Keratinocyte (primary cell): Measurements from ENCODE around the gene ARPC3. TPM values are rescaled to one million over a fixed set of nuclear protein-coding genes. Genes with fewer than 3 reads are reported as not detected.

Source experiments
- DNase-seq: peaks from one replicate; pipeline ENCODE4 v3.0.0-alpha.2; 2011; ENCODE audit warnings: low read depth, missing footprints, low spot score
- FAIRE-seq: peaks from 2 replicates; lab custom pipeline; 2011; peaks lifted over from hg19 to GRCh38; lab: Jason Lieb, UNC
- H2AFZ ChIP-seq: 2 replicates; pipeline ENCODE4 v1.6.0; 2012; ENCODE audit warnings: low read length, control low read depth, inconsistent platforms; ENCODE audit not compliant: control insufficient read depth
- H3K27ac ChIP-seq: 2 replicates; pipeline ENCODE4 v1.5.1; 2011; ENCODE audit warnings: low read length; ENCODE audit not compliant: control insufficient read depth, insufficient read depth
- H3K27me3 ChIP-seq: 3 replicates; pipeline ENCODE4 v1.6.0; 2011; ENCODE audit warnings: low read length; ENCODE audit not compliant: control insufficient read depth, insufficient read depth; ENCODE audit errors: extremely low read depth
- H3K36me3 ChIP-seq, 2 experiments: 2 replicates in 1 of 2; 3 replicates in 1 of 2; pipeline ENCODE4 v1.5.1; 2011; ENCODE audit warnings: low read length in 2 of 2, mild to moderate bottlenecking in 1 of 2; ENCODE audit not compliant: control insufficient read depth in 2 of 2, insufficient read depth in 2 of 2; ENCODE audit errors: extremely low read depth in 1 of 2
- H3K4me1 ChIP-seq: 3 replicates; pipeline ENCODE4 v1.5.1; 2011; ENCODE audit warnings: low read length; ENCODE audit not compliant: control insufficient read depth, insufficient read depth; ENCODE audit errors: extremely low read depth
- H3K4me2 ChIP-seq: 3 replicates; pipeline ENCODE4 v1.6.0; 2011; ENCODE audit warnings: low read depth, low read length; ENCODE audit not compliant: control insufficient read depth, insufficient read depth; ENCODE audit errors: extremely low read depth
- H3K4me3 ChIP-seq, 3 experiments: fragments of 200-600 bp in 1 of 3; sonication (generic) in 1 of 3; 2 replicates in 2 of 3; 3 replicates in 1 of 3; pipeline ENCODE4 v1.5.1; 2011 to 2016; ENCODE audit warnings: low read length in 3 of 3, mild to moderate bottlenecking in 3 of 3, control low read depth in 2 of 3, inconsistent platforms in 1 of 3, low read depth in 1 of 3, mixed read lengths in 1 of 3, mixed run types in 1 of 3, moderate library complexity in 1 of 3; ENCODE audit not compliant: control insufficient read depth in 2 of 3, insufficient read depth in 2 of 3; ENCODE audit errors: extremely low read depth in 1 of 3
- H3K79me2 ChIP-seq: 2 replicates; pipeline ENCODE4 v1.6.0; 2012; ENCODE audit warnings: low read length; ENCODE audit not compliant: control insufficient read depth, insufficient read depth
- H3K9ac ChIP-seq: 3 replicates; pipeline ENCODE4 v1.6.0; 2011; ENCODE audit warnings: low read length; ENCODE audit not compliant: control insufficient read depth, insufficient read depth; ENCODE audit errors: extremely low read depth
- H3K9me1 ChIP-seq: 3 replicates; pipeline ENCODE4 v1.6.0; 2011; ENCODE audit warnings: low read length; ENCODE audit not compliant: control insufficient read depth, insufficient read depth; ENCODE audit errors: extremely low read depth
- H3K9me3 ChIP-seq: 2 replicates; pipeline ENCODE4 v1.5.1; 2012; ENCODE audit warnings: low read depth, low read length; ENCODE audit not compliant: control insufficient read depth
- H4K20me1 ChIP-seq: 3 replicates; pipeline ENCODE4 v1.6.0; 2011; ENCODE audit warnings: low read length; ENCODE audit not compliant: control insufficient read depth, insufficient read depth; ENCODE audit errors: extremely low read depth
- CTCF ChIP-seq, 3 experiments: IDR thresholded peaks in 1 of 3; conservative IDR thresholded peaks in 1 of 3; optimal IDR thresholded peaks in 1 of 3; 2 replicates in 2 of 3; 3 replicates in 1 of 3; pipeline versions ENCODE3 to v1.5.1; 2011; ENCODE audit warnings: low read length in 3 of 3, mild to moderate bottlenecking in 3 of 3, moderate library complexity in 2 of 3, control low read depth in 1 of 3, inconsistent platforms in 1 of 3; ENCODE audit not compliant: insufficient read depth in 2 of 3; ENCODE audit errors: extremely low read depth in 1 of 3
- EZH2 ChIP-seq: IDR thresholded peaks from one replicate; pipeline ENCODE4 v1.6.1; 2012; ENCODE audit warnings: inconsistent platforms, mild to moderate bottlenecking, low read length, moderate library complexity
- dilution Hi-C: fragments of 300-500 bp; cut with MboI; formaldehyde crosslinking; loops from one replicate; pipeline ENCODE4 v1.7.0; 2020; ENCODE audit warnings: low sequenced_read_pairs; ENCODE audit not compliant: extremely low pct_ligation_motif_present
- polyA plus RNA-seq, 5 experiments: library from polyadenylated mRNA; depleted of rRNA in 3 of 5; stranded (reverse) in 3 of 5; stranded (forward) in 1 of 5; unstranded in 1 of 5; fragments of >200 nt; gene quantifications; 1 replicate in 1 of 5; 2 replicates in 3 of 5; 3 replicates in 1 of 5; pipeline versions ENCODE4 v1.2.1 to v1.2.3, GENCODE V29; 2011 to 2012; ENCODE audit warnings: missing spikeins in 2 of 5, low read depth in 1 of 5, low replicate concordance in 1 of 5

ARPC3 gene
- polyA plus RNA-seq, 1 donor (not counting 4 experiments of a cell fraction or from before 2014, with no cell fraction given), result 139 TPM

DNA sequence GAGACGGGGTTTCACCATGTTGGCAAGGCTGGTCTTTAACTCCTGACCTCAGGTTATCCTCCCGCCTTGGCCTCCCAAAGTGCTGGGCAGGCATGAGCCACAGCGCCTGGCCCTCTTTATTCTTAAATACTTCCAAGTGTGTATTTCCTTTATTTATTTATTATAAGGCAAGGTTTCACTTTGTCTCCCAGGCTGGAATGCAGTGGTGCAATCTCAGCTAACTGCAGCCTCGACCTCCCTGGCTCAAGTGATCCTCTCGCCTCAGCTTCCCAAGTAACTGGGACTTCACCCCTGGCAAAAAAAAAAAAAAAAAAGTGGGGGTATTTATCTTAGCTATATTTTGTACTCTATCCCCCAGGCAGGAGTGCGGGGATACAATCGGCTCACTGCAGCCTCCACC lies 25.3 kb upstream of the ARPC3 start:
- H3K4me1 ChIP-seq, result no peaks in the 10 kb centered on the region
- dilution Hi-C loops, result no loop called here
- no peaks in the 10 kb centered on the region for H3K79me2 ChIP-seq
- H3K27me3 ChIP-seq, result no peaks in the 10 kb centered on the region
- H3K4me2 ChIP-seq, result no peak overlapping the region
- H3K9ac ChIP-seq, result no peak overlapping the region
- no peak overlapping the region for H3K27ac ChIP-seq
- H3K36me3 ChIP-seq, result peaks cover 0 to under 1% of the 10 kb centered on the region in 2 experiments
- no peak overlapping the region for H2AFZ ChIP-seq
- H3K9me1 ChIP-seq, result no peaks in the 10 kb centered on the region
- DNase-seq, result no peak
- H3K4me3 ChIP-seq, result no peak overlapping the region
- no peaks in the 10 kb centered on the region for H3K9me3 ChIP-seq
- H4K20me1 ChIP-seq, result no peaks in the 10 kb centered on the region
- no peak for TF ChIP-seq CTCF (optimal IDR thresholded peaks at IDR 0.05 in 1 of 3, IDR thresholded peaks at IDR 0.05 in 1 of 3, conservative IDR thresholded peaks at IDR 0.05 in 1 of 3; ENCODE audit: extremely low read depth in 1 of 3, insufficient read depth in 2 of 3, low read length in 3 of 3)
- TF ChIP-seq EZH2, result no peak
- no peak for FAIRE-seq

DNA sequence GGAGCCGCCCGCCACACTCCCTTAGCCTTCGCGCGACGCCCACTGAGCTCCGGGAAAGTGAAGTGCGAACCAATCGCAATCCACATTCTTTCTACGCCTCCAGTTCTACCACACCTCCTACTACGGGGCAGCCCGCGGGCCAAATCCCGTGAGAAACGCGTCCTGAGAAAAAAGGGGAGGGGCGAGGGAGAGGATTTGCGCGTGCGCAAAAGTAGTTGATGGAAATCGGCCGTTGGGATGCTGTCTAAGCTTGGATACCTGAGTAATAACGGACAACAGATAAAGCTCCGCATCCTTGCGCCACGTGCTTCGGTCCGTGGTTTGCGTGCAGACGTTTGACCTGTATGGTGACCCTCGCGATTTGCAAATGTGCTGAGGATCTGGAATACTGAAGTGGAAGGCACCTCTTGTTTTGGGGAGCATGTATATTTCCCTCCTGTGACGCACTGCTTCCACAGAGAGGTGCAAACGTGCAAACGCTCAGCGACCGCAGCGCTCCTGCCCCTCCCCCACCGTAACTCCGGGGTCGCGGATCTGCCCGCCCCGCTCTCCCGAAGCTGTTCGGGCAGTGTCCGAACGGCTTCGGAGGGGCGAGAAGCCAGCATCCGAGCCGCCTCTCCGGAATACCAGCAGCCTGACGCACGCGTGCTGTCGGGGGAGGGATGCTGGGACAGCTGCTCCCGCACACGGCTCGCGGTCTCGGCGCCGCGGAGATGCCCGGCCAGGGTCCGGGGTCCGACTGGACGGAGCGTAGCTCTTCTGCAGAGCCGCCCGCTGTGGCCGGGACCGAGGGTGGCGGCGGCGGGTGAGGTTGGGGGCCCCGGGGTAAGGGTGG lies 18.3 kb upstream of the ARPC3 start, which contains the start of the genes FAM216A and GPN3:
FAM216A (plus strand) TSS at position 632 of the 835 bp plus-strand sequence; CDS start at position 663, 31 bp downstream.
GPN3 (minus strand) TSS at position 44 of the 835 bp plus-strand sequence. CDS start 54 bp downstream, outside the sequence.
- peak within 1 kb of the TSS; percentile 88 for H3K27ac ChIP-seq
- H3K9ac ChIP-seq, result peak within 1 kb of the TSS; percentile 85
- H4K20me1 ChIP-seq, result no peaks in the 10 kb centered on the region
- no peaks in the 10 kb centered on the region for H3K9me3 ChIP-seq
- peaks cover 21% of the 10 kb centered on the region for H3K79me2 ChIP-seq
- FAIRE-seq (peak; percentile 58), DNase-seq (peak; percentile 88)
- no peaks in the 10 kb centered on the region for H3K9me1 ChIP-seq
- H2AFZ ChIP-seq, result peak within 1 kb of the TSS; percentile 99
- H3K4me2 ChIP-seq, result peak within 1 kb of the TSS; percentile 98
- H3K36me3 ChIP-seq, result peaks cover 3 to 8% of the 10 kb centered on the region in 2 experiments
- peak within 1 kb of the TSS; percentile 51 to 79 (median 73) for H3K4me3 ChIP-seq
- peaks cover 10% of the 10 kb centered on the region for H3K4me1 ChIP-seq
- dilution Hi-C loops, result no loop called here
- TF ChIP-seq EZH2 (no peak), CTCF (optimal IDR thresholded peaks at IDR 0.05 in 1 of 3, IDR thresholded peaks at IDR 0.05 in 1 of 3, conservative IDR thresholded peaks at IDR 0.05 in 1 of 3; ENCODE audit: extremely low read depth in 1 of 3, insufficient read depth in 2 of 3, low read length in 3 of 3) (no peak)
- H3K27me3 ChIP-seq, result no peaks in the 10 kb centered on the region
